Measurements from ENCODE around the gene HRH2. TPM values are rescaled to one million over a fixed set of nuclear protein-coding genes. Genes with fewer than 3 reads are reported as not detected.

Gene HRH2
- total RNA-seq, 5 donors from 2014 or later (not counting 1 experiment from before 2014, with no cell fraction given): 2.9 to 14.4 (median 5.5) TPM

GRCh38 chr5:175737481-175737880, 79.6 kb downstream of the HRH2 start:
- WGBS (ENCODE audit: insufficient coverage): 61% methylated on average over 4 of the region's 7 CpGs
- Histone ChIP-seq H3K27ac (ENCODE audit: low read length) (no peak overlapping the region), H3K4me1 (ENCODE audit: control insufficient read depth in 1 of 2, extremely low read depth in 1 of 2, insufficient read depth in 2 of 2, low read length in 2 of 2) (no peaks in the 10 kb centered on the region), H3K36me3 (ENCODE audit: control insufficient read depth in 2 of 2, extremely low read depth in 1 of 2, insufficient read depth in 1 of 2, low read length in 1 of 2) (no peaks in the 10 kb centered on the region), H3K9me3 (no peaks in the 10 kb centered on the region), H3K27me3 (replicated peaks in 1 of 2; ENCODE audit: control insufficient read depth in 2 of 2, extremely low read depth in 1 of 2, insufficient read depth in 2 of 2, low read length in 1 of 2) (peaks cover 4 to 48% of the 10 kb centered on the region in 2 experiments), H3K4me3 (ENCODE audit: control insufficient read depth in 1 of 2, extremely low read depth in 1 of 2, low read length in 1 of 2) (no peak overlapping the region)
- no peaks in the 10 kb centered on the region for H3K9me3 Mint-ChIP-seq
- H3K4me1 Mint-ChIP-seq: no peaks in the 10 kb centered on the region
- DNase-seq (no peak), ATAC-seq (replicated peaks in 1 of 4) (no peak)
- no peaks in the 10 kb centered on the region for H3K36me3 Mint-ChIP-seq
- peaks cover 21 to 58% of the 10 kb centered on the region in 2 donors for H3K27me3 Mint-ChIP-seq
- ChIA-PET CTCF (no interaction called here), POLR2A (no interaction called here)
- no peak overlapping the region for H3K4me3 Mint-ChIP-seq
- no peak overlapping the region for H3K27ac Mint-ChIP-seq

GRCh38 chr5:175738126-175738525, 80.3 kb downstream of the HRH2 start:
- no peak overlapping the region for H3K4me3 Mint-ChIP-seq
- Histone ChIP-seq H3K4me1 (ENCODE audit: control insufficient read depth in 1 of 2, extremely low read depth in 1 of 2, insufficient read depth in 2 of 2, low read length in 2 of 2) (no peaks in the 10 kb centered on the region), H3K9me3 (no peaks in the 10 kb centered on the region), H3K4me3 (ENCODE audit: control insufficient read depth in 1 of 2, extremely low read depth in 1 of 2, low read length in 1 of 2) (no peak overlapping the region), H3K36me3 (ENCODE audit: control insufficient read depth in 2 of 2, extremely low read depth in 1 of 2, insufficient read depth in 1 of 2, low read length in 1 of 2) (no peaks in the 10 kb centered on the region), H3K27ac (ENCODE audit: low read length) (no peak overlapping the region), H3K27me3 (replicated peaks in 1 of 2; ENCODE audit: control insufficient read depth in 2 of 2, extremely low read depth in 1 of 2, insufficient read depth in 2 of 2, low read length in 1 of 2) (peaks cover 4 to 51% of the 10 kb centered on the region in 2 experiments)
- no peaks in the 10 kb centered on the region for H3K36me3 Mint-ChIP-seq
- H3K27me3 Mint-ChIP-seq: peaks cover 24 to 54% of the 10 kb centered on the region in 2 donors
- H3K27ac Mint-ChIP-seq: no peak overlapping the region
- no peaks in the 10 kb centered on the region for H3K4me1 Mint-ChIP-seq
- POLR2A ChIA-PET: no interaction called here
- DNase-seq (no peak), ATAC-seq (replicated peaks in 1 of 4) (no peak)
- 89% methylated on average over 2 of the region's 4 CpGs for WGBS (ENCODE audit: insufficient coverage)
- CTCF ChIA-PET: no interaction called here
- H3K9me3 Mint-ChIP-seq: no peaks in the 10 kb centered on the region

GRCh38 chr5:175738602-175739133, 80.8 kb downstream of the HRH2 start:
- ChIA-PET CTCF (no interaction called here), POLR2A (no interaction called here)
- Mint-ChIP-seq H3K4me1 (no peaks in the 10 kb centered on the region), H3K27ac (no peak overlapping the region), H3K36me3 (no peaks in the 10 kb centered on the region), H3K4me3 (no peak overlapping the region), H3K27me3 (peaks cover 28 to 54% of the 10 kb centered on the region in 2 donors), H3K9me3 (no peaks in the 10 kb centered on the region)
- Histone ChIP-seq H3K4me1 (ENCODE audit: control insufficient read depth in 1 of 2, extremely low read depth in 1 of 2, insufficient read depth in 2 of 2, low read length in 2 of 2) (no peaks in the 10 kb centered on the region), H3K36me3 (ENCODE audit: control insufficient read depth in 2 of 2, extremely low read depth in 1 of 2, insufficient read depth in 1 of 2, low read length in 1 of 2) (no peaks in the 10 kb centered on the region), H3K9me3 (no peaks in the 10 kb centered on the region), H3K27ac (ENCODE audit: low read length) (no peak overlapping the region), H3K27me3 (replicated peaks in 1 of 2; ENCODE audit: control insufficient read depth in 2 of 2, extremely low read depth in 1 of 2, insufficient read depth in 2 of 2, low read length in 1 of 2) (peaks cover 4 to 51% of the 10 kb centered on the region in 2 experiments), H3K4me3 (ENCODE audit: control insufficient read depth in 1 of 2, extremely low read depth in 1 of 2, low read length in 1 of 2) (no peak overlapping the region)
- ATAC-seq (replicated peaks in 1 of 4): no peak
- DNase-seq: no peak
- WGBS (ENCODE audit: insufficient coverage): 87% methylated on average over 4 of the region's 14 CpGs

GRCh38 chr5:175740014-175740413, 82.1 kb downstream of the HRH2 start:
- H3K27ac ChIP-seq (ENCODE audit: low read length): no peak overlapping the region
- no peak for DNase-seq
- H3K4me3 ChIP-seq (ENCODE audit: control insufficient read depth in 1 of 2, extremely low read depth in 1 of 2, low read length in 1 of 2): no peak overlapping the region
- Mint-ChIP-seq H3K9me3 (no peaks in the 10 kb centered on the region), H3K4me1 (no peaks in the 10 kb centered on the region), H3K4me3 (no peak overlapping the region), H3K27me3 (peaks cover 29 to 59% of the 10 kb centered on the region in 2 donors), H3K36me3 (no peaks in the 10 kb centered on the region), H3K27ac (no peak overlapping the region)
- H3K9me3 ChIP-seq: no peaks in the 10 kb centered on the region
- H3K27me3 ChIP-seq (replicated peaks in 1 of 2; ENCODE audit: control insufficient read depth in 2 of 2, extremely low read depth in 1 of 2, insufficient read depth in 2 of 2, low read length in 1 of 2): peaks cover 4 to 43% of the 10 kb centered on the region in 2 experiments
- POLR2A ChIA-PET: no interaction called here
- CTCF ChIA-PET: no interaction called here
- WGBS (ENCODE audit: insufficient coverage): 83% methylated on average over 5 of the region's 5 CpGs
- no peaks in the 10 kb centered on the region for H3K4me1 ChIP-seq (ENCODE audit: control insufficient read depth in 1 of 2, extremely low read depth in 1 of 2, insufficient read depth in 2 of 2, low read length in 2 of 2)
- no peak for ATAC-seq (replicated peaks in 1 of 4)
- H3K36me3 ChIP-seq (ENCODE audit: control insufficient read depth in 2 of 2, extremely low read depth in 1 of 2, insufficient read depth in 1 of 2, low read length in 1 of 2): no peaks in the 10 kb centered on the region

GRCh38 chr5:175741556-175741955, 83.7 kb downstream of the HRH2 start:
- Histone ChIP-seq H3K27ac (ENCODE audit: low read length) (no peak overlapping the region), H3K27me3 (replicated peaks in 1 of 2; ENCODE audit: control insufficient read depth in 2 of 2, extremely low read depth in 1 of 2, insufficient read depth in 2 of 2, low read length in 1 of 2) (peaks cover 4 to 40% of the 10 kb centered on the region in 2 experiments), H3K36me3 (ENCODE audit: control insufficient read depth in 2 of 2, extremely low read depth in 1 of 2, insufficient read depth in 1 of 2, low read length in 1 of 2) (no peaks in the 10 kb centered on the region), H3K9me3 (no peaks in the 10 kb centered on the region), H3K4me3 (ENCODE audit: control insufficient read depth in 1 of 2, extremely low read depth in 1 of 2, low read length in 1 of 2) (no peak overlapping the region), H3K4me1 (ENCODE audit: control insufficient read depth in 1 of 2, extremely low read depth in 1 of 2, insufficient read depth in 2 of 2, low read length in 2 of 2) (no peaks in the 10 kb centered on the region)
- H3K9me3 Mint-ChIP-seq: no peaks in the 10 kb centered on the region
- no peaks in the 10 kb centered on the region for H3K4me1 Mint-ChIP-seq
- H3K4me3 Mint-ChIP-seq: no peak overlapping the region
- no CpG with 5 or more reads among the region's 3 CpGs for WGBS (ENCODE audit: insufficient coverage)
- ChIA-PET CTCF (interaction anchor here in 1 of 2 donors (1.9 kb wide), 1 partner anchor 12 kb away, joined by 6 read pairs; no protein-coding TSS in a partner anchor), POLR2A (no interaction called here)
- H3K27ac Mint-ChIP-seq: no peak overlapping the region
- DNase-seq (no peak), ATAC-seq (replicated peaks in 1 of 4) (no peak)
- H3K27me3 Mint-ChIP-seq: peaks cover 33 to 58% of the 10 kb centered on the region in 2 donors
- H3K36me3 Mint-ChIP-seq: no peaks in the 10 kb centered on the region

- no peaks in the 10 kb centered on the region for H3K4me1 ChIP-seq (ENCODE audit: control insufficient read depth in 1 of 2, extremely low read depth in 1 of 2, insufficient read depth in 2 of 2, low read length in 2 of 2)
- no peak overlapping the region for H3K27ac ChIP-seq (ENCODE audit: low read length)
- H3K4me3 ChIP-seq (ENCODE audit: control insufficient read depth in 1 of 2, extremely low read depth in 1 of 2, low read length in 1 of 2): no peak overlapping the region
- H3K4me3 Mint-ChIP-seq: no peak overlapping the region
- H3K4me1 Mint-ChIP-seq: peaks cover 0 to 4% (median 3%) of the 10 kb centered on the region in 3 donors
- DNase-seq (no peak), ATAC-seq (replicated peaks in 1 of 4) (no peak)
- no peaks in the 10 kb centered on the region for H3K9me3 ChIP-seq
- H3K27me3 ChIP-seq (replicated peaks in 1 of 2; ENCODE audit: control insufficient read depth in 2 of 2, extremely low read depth in 1 of 2, insufficient read depth in 2 of 2, low read length in 1 of 2): peaks cover 6 to 32% of the 10 kb centered on the region in 2 experiments
- CTCF ChIA-PET: interaction anchor here (0.6 to 1.9 kb wide), 2 partner anchors 13 to 23 kb away, joined by 4 to 6 read pairs; no protein-coding TSS in a partner anchor
- H3K27me3 Mint-ChIP-seq: peaks cover 38 to 63% of the 10 kb centered on the region in 2 donors
- 35% methylated on average over 5 of the region's 10 CpGs for WGBS (ENCODE audit: insufficient coverage)
- POLR2A ChIA-PET: interaction anchor here in 1 of 2 donors (0.6 kb wide), 1 partner anchor 27 kb away, joined by 4 read pairs; no protein-coding TSS in a partner anchor
- no peaks in the 10 kb centered on the region for H3K36me3 ChIP-seq (ENCODE audit: control insufficient read depth in 2 of 2, extremely low read depth in 1 of 2, insufficient read depth in 1 of 2, low read length in 1 of 2)
- H3K36me3 Mint-ChIP-seq: no peaks in the 10 kb centered on the region
- H3K9me3 Mint-ChIP-seq: no peaks in the 10 kb centered on the region
- H3K27ac Mint-ChIP-seq: no peak overlapping the region
These were observed 84.6 kb downstream of the HRH2 start for GRCh38 chr5:175742290-175742994.
